NT2/D1 (cell line): ENCODE measurements around the gene NDUFV2.

ENCODE experiments used
- SUZ12 ChIP-seq: IDR thresholded peaks from 2 replicates; pipeline ENCODE4 v1.6.1; 2011; ENCODE audit not compliant: insufficient read length, insufficient read depth; ENCODE audit errors: extremely low read depth
- YY1 ChIP-seq: IDR thresholded peaks from 2 replicates; pipeline ENCODE4 v1.6.1; 2011; ENCODE audit not compliant: insufficient read length, insufficient read depth
- ZNF274 ChIP-seq: IDR thresholded peaks from 2 replicates; pipeline ENCODE4 v1.6.1; 2011; ENCODE audit warnings: mild to moderate bottlenecking, low read depth, low read length

GRCh38 chr18:9094307-9095226 lies 7.9 kb upstream of the NDUFV2 start:
- TF ChIP-seq SUZ12 (no peak), ZNF274 (no peak), YY1 (no peak)
